Liver (tissue), 9 donors: ENCODE results near the gene PDK1. TPM values are rescaled to one million over a fixed set of nuclear protein-coding genes. Genes with fewer than 3 reads are reported as not detected.

Source experiments
- DNase-seq: peaks from one replicate; pipeline ENCODE4 v3.0.0-alpha.2; 2017; ENCODE audit warnings: low spot score
- H3K27ac ChIP-seq, 2 donors: one replicate each; pipeline ENCODE4 v1.7.0; 2013; ENCODE audit warnings: inconsistent platforms in 2 of 2, low read length in 2 of 2, control low read depth in 1 of 2, low read depth in 1 of 2, mild to moderate bottlenecking in 1 of 2
- H3K27me3 ChIP-seq, 4 donors: one replicate each; pipeline versions ENCODE4 v1.6.1 to v1.7.0; 2013; ENCODE audit warnings: low read length in 3 of 4, inconsistent platforms in 1 of 4, mild to moderate bottlenecking in 1 of 4, moderate library complexity in 1 of 4; ENCODE audit not compliant: control insufficient read depth in 4 of 4, insufficient read depth in 4 of 4
- H3K36me3 ChIP-seq, 4 donors: one replicate each; pipeline versions ENCODE4 v1.6.1 to v1.7.0; 2013; ENCODE audit warnings: low read length in 3 of 4, mild to moderate bottlenecking in 3 of 4, low read depth in 1 of 4, moderate library complexity in 1 of 4; ENCODE audit not compliant: control insufficient read depth in 4 of 4, insufficient read depth in 3 of 4
- H3K4me1 ChIP-seq, 4 donors: one replicate each; pipeline versions ENCODE4 v1.6.1 to v1.7.0; 2013; ENCODE audit warnings: low read length in 3 of 4, mild to moderate bottlenecking in 3 of 4, moderate library complexity in 1 of 4; ENCODE audit not compliant: control insufficient read depth in 4 of 4, insufficient read depth in 4 of 4
- H3K4me3 ChIP-seq, 3 donors: one replicate each; pipeline versions ENCODE4 v1.6.1 to v1.7.0; 2013; ENCODE audit warnings: low read length in 3 of 3, control low read depth in 1 of 3, low read depth in 1 of 3, mild to moderate bottlenecking in 1 of 3
- H3K9ac ChIP-seq, 2 donors: one replicate each; pipeline ENCODE4 v1.7.0; 2013; ENCODE audit warnings: low read length in 2 of 2, mild to moderate bottlenecking in 2 of 2, moderate library complexity in 2 of 2, control low read depth in 1 of 2, low read depth in 1 of 2
- H3K9me3 ChIP-seq, 4 donors: one replicate each; pipeline versions ENCODE4 v1.6.1 to v1.7.0; 2013; ENCODE audit warnings: low read length in 3 of 4; ENCODE audit not compliant: control insufficient read depth in 4 of 4
- ATF3 ChIP-seq: IDR thresholded peaks from 2 replicates; pipeline ENCODE4 v1.6.1; 2016; ENCODE audit warnings: antibody characterized with exemption
- CTCF ChIP-seq: fragments of 150-350 bp; IDR thresholded peaks from 2 replicates; pipeline ENCODE4 v1.5.1; 2017; ENCODE audit warnings: improper control_type of control experiment, low read depth, low read length; ENCODE audit not compliant: missing input control
- EGR1 ChIP-seq, 2 donors: IDR thresholded peaks; 2 replicates each; pipeline ENCODE4 v1.6.1; 2016 to 2018; ENCODE audit warnings: antibody characterized with exemption in 2 of 2, low read depth in 2 of 2
- FOXA1 ChIP-seq: IDR thresholded peaks from 2 replicates; pipeline ENCODE4 v1.6.1; 2016; ENCODE audit warnings: antibody characterized with exemption
- GABPA ChIP-seq, 2 donors: IDR thresholded peaks in 1 of 2; conservative IDR thresholded peaks in 1 of 2; 2 replicates each; pipeline ENCODE4 v1.6.1; 2016; ENCODE audit warnings: antibody characterized with exemption in 2 of 2, mild to moderate bottlenecking in 1 of 2, moderate library complexity in 1 of 2
- HNF4A ChIP-seq, 2 donors: conservative IDR thresholded peaks; 2 replicates each; pipeline ENCODE4 v1.6.1; 2016; ENCODE audit warnings: antibody characterized with exemption in 2 of 2, mild to moderate bottlenecking in 2 of 2
- HNF4G ChIP-seq: IDR thresholded peaks from 2 replicates; pipeline ENCODE4 v1.6.1; 2016; ENCODE audit warnings: antibody characterized with exemption
- JUND ChIP-seq, 2 donors: IDR thresholded peaks; 2 replicates each; pipeline ENCODE4 v1.6.1; 2016; ENCODE audit warnings: antibody characterized with exemption in 2 of 2
- RAD21 ChIP-seq, 2 donors: IDR thresholded peaks; 2 replicates each; pipeline ENCODE4 v1.6.1; 2016; ENCODE audit warnings: antibody characterized with exemption in 2 of 2, mild to moderate bottlenecking in 2 of 2
- RXRA ChIP-seq, 2 donors: IDR thresholded peaks; 2 replicates each; pipeline ENCODE4 v1.6.1; 2017 to 2018; ENCODE audit warnings: antibody characterized with exemption in 2 of 2, mild to moderate bottlenecking in 1 of 2
- SP1 ChIP-seq: IDR thresholded peaks from 2 replicates; pipeline ENCODE4 v1.6.1; 2018; ENCODE audit warnings: antibody characterized with exemption, mild to moderate bottlenecking
- TAF1 ChIP-seq: conservative IDR thresholded peaks from 2 replicates; pipeline ENCODE4 v1.6.1; 2016; ENCODE audit warnings: antibody characterized with exemption, mild to moderate bottlenecking
- YY1 ChIP-seq: IDR thresholded peaks from 2 replicates; pipeline ENCODE4 v1.6.1; 2016; ENCODE audit warnings: antibody characterized with exemption, mild to moderate bottlenecking
- WGBS: extraction: QIAGEN DNeasy Blood & Tissue Kit; methylation state at CpG from one replicate; pipeline ENCODE4 v1.1.7; 2013; 5-methylcytosine and 5-hydroxymethylcytosine counted together
- polyA plus RNA-seq, 2 donors: library from polyadenylated mRNA; stranded (reverse) in 1 of 2; unstranded in 1 of 2; fragments of 200-250 nt in 1 of 2; fragments of >200 nt in 1 of 2; fragmentation: Nextera tagmentation in 1 of 2; extraction: Ambion mirVana in 1 of 2; gene quantifications; one replicate each; pipeline versions ENCODE4 v1.2.1 to v1.2.3, GENCODE V29; 2013 to 2015
- total RNA-seq, 2 donors: library from RNA; depleted of rRNA; stranded (reverse); fragments of >200 nt; gene quantifications; one replicate each; pipeline ENCODE4 v1.2.3, GENCODE V29; 2014
- TF ChIP-seq, protein P1 (sequence below): IDR thresholded peaks from 2 replicates; pipeline ENCODE4 v1.6.1; 2016; ENCODE audit warnings: antibody characterized with exemption
- TF ChIP-seq, protein P2 (sequence below): IDR thresholded peaks from 2 replicates; pipeline ENCODE4 v1.6.1; 2016; ENCODE audit warnings: antibody characterized with exemption
- donor health status: healthy.
- donor health status: healthy.
- donor health status: healthy.
- donor health status: healthy.
- donor health status: healthy.

The PDK1 gene
- total and polyA plus RNA-seq, 4 donors = 4.7 to 10.9 (median 7.8) TPM

DNA sequence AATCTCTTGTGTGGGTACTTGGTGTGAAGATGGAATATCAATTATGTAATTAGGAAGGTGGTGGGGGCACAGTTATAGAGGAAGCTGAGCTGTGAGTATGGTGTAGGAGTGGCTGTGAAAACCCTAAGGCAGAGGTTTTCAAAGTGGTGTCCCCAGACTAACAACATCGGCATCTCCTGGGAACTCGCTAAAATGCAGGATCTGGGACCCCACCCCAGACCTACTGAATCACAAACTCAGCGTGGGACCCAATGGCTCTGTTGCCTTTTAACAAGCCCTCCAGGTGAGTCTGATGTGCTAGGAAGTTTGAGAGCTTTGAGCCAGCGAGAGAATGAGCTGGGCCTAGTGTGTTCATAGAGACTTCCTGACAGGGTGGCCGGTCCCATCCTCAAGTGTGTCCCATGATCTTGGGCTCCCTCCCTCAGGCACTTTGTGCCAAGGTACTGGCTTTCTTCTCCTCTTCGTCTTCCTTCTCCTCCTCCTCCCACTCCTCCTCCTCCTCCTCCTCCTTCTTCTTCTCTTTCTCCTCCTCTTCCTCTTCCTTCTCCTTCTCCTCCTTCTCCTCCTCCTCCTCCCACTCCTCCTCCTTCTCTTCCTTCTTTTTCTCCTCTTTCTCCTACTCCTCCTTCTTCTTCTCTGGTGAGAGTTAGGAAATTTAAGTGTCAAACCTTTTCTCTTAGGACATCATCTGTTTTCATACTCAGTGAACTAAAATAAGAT lies 86.6 kb downstream of the PDK1 start:
- 91% methylated on average over 6 of the region's 6 CpGs for WGBS
- no peak for TF ChIP-seq GABPA (IDR thresholded peaks at IDR 0.05 in 1 of 2, conservative IDR thresholded peaks at IDR 0.05 in 1 of 2)
- no peaks in the 10 kb centered on the region for H3K9me3 ChIP-seq
- H3K27ac ChIP-seq = no peak overlapping the region
- H3K27me3 ChIP-seq = no peaks in the 10 kb centered on the region
- peaks cover 0 to 5% (median 0%) of the 10 kb centered on the region in 4 donors for H3K4me1 ChIP-seq
- no peak overlapping the region for H3K4me3 ChIP-seq
- no peak overlapping the region for H3K9ac ChIP-seq
- no peak for DNase-seq
- no peaks in the 10 kb centered on the region for H3K36me3 ChIP-seq

- Histone ChIP-seq H3K27me3 (no peaks in the 10 kb centered on the region), H3K36me3 (no peaks in the 10 kb centered on the region), H3K9me3 (no peaks in the 10 kb centered on the region), H3K27ac (no peak overlapping the region), H3K4me3 (no peak overlapping the region), H3K4me1 (peaks cover 0 to 5% (median 0%) of the 10 kb centered on the region in 4 donors), H3K9ac (no peak overlapping the region)
- no peak for DNase-seq
- TF ChIP-seq TAF1 (no peak), GABPA (IDR thresholded peaks at IDR 0.05 in 1 of 2, conservative IDR thresholded peaks at IDR 0.05 in 1 of 2) (no peak), RXRA (IDR thresholded peaks at IDR 0.05) (no peak), JUND (IDR thresholded peaks at IDR 0.05) (no peak), EGR1 (IDR thresholded peaks at IDR 0.05; ENCODE audit: low read depth in 2 of 2) (no peak), HNF4A (conservative IDR thresholded peaks at IDR 0.05) (no peak), CTCF (no peak), RAD21 (IDR thresholded peaks at IDR 0.05) (no peak), ATF3 (no peak), YY1 (no peak), HNF4G (no peak), FOXA1 (no peak), SP1 (no peak)
- TF ChIP-seq, protein P1, sequence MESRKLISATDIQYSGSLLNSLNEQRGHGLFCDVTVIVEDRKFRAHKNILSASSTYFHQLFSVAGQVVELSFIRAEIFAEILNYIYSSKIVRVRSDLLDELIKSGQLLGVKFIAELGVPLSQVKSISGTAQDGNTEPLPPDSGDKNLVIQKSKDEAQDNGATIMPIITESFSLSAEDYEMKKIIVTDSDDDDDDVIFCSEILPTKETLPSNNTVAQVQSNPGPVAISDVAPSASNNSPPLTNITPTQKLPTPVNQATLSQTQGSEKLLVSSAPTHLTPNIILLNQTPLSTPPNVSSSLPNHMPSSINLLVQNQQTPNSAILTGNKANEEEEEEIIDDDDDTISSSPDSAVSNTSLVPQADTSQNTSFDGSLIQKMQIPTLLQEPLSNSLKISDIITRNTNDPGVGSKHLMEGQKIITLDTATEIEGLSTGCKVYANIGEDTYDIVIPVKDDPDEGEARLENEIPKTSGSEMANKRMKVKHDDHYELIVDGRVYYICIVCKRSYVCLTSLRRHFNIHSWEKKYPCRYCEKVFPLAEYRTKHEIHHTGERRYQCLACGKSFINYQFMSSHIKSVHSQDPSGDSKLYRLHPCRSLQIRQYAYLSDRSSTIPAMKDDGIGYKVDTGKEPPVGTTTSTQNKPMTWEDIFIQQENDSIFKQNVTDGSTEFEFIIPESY = no peak
- TF ChIP-seq, protein P2, sequence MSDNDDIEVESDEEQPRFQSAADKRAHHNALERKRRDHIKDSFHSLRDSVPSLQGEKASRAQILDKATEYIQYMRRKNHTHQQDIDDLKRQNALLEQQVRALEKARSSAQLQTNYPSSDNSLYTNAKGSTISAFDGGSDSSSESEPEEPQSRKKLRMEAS = no peak
- 90% methylated on average over 6 of the region's 6 CpGs for WGBS
These were observed 87.3 kb downstream of the PDK1 start for GRCh38 chr2:172643142-172643541.
